Common myeloid progenitor, CD34-positive (primary cell): ENCODE results near the gene PRKN.

ENCODE experiments used
- CTCF ChIA-PET: fragments of 350-600 bp; sonication (Branson Sonifier 250); formaldehyde crosslinking; loops from one replicate; lab custom pipeline; 2021; ENCODE audit warnings: antibody characterized with exemption; lab: Charles Lee
- POLR2A ChIA-PET: fragments of 350-600 bp; sonication (Branson Sonifier 250); formaldehyde crosslinking; loops from one replicate; lab custom pipeline; 2021; ENCODE audit warnings: antibody characterized with exemption; lab: Charles Lee
- DNase-seq, 3 donors: peaks; one replicate each; pipeline versions ENCODE4 v3.0.0 to v3.0.0-alpha.2; 2013
- H3K27ac ChIP-seq, 2 experiments: 1 replicate in 1 of 2; 2 replicates in 1 of 2; pipeline ENCODE4 v1.7.0; 2013; ENCODE audit warnings: inconsistent platforms in 2 of 2, low read length in 2 of 2, mild to moderate bottlenecking in 2 of 2, low read depth in 1 of 2, moderate library complexity in 1 of 2; ENCODE audit not compliant: severe bottlenecking in 2 of 2, insufficient read depth in 1 of 2, poor library complexity in 1 of 2
- H3K27me3 ChIP-seq, 5 experiments: replicated peaks in 2 of 5; 1 replicate in 3 of 5; 2 replicates in 2 of 5; pipeline versions ENCODE4 v1.6.1 to v1.7.0; 2013; ENCODE audit warnings: low read length in 4 of 5, mild to moderate bottlenecking in 2 of 5, moderate library complexity in 2 of 5, inconsistent platforms in 1 of 5; ENCODE audit not compliant: insufficient read depth in 5 of 5, control insufficient read depth in 4 of 5
- H3K36me3 ChIP-seq, 4 experiments: 1 replicate in 2 of 4; 2 replicates in 2 of 4; pipeline versions ENCODE4 v1.6.1 to v1.7.0; 2013; ENCODE audit warnings: low read length in 3 of 4, control low read depth in 1 of 4, mild to moderate bottlenecking in 1 of 4; ENCODE audit not compliant: control insufficient read depth in 4 of 4, insufficient read depth in 4 of 4
- H3K4me1 ChIP-seq, 4 experiments: 1 replicate in 3 of 4; 2 replicates in 1 of 4; pipeline versions ENCODE4 v1.6.1 to v1.7.1; 2013; ENCODE audit warnings: low read length in 3 of 4, mild to moderate bottlenecking in 3 of 4, control low read depth in 1 of 4, inconsistent platforms in 1 of 4, moderate library complexity in 1 of 4; ENCODE audit not compliant: control insufficient read depth in 4 of 4, insufficient read depth in 4 of 4; ENCODE audit errors: control extremely low read depth in 1 of 4
- H3K4me3 ChIP-seq, 7 experiments: 1 replicate in 4 of 7; 2 replicates in 3 of 7; pipeline versions ENCODE4 v1.5.1 to v1.7.0; 2013; ENCODE audit warnings: mild to moderate bottlenecking in 7 of 7, low read length in 6 of 7, moderate library complexity in 6 of 7, inconsistent platforms in 2 of 7, low read depth in 2 of 7, control low read depth in 1 of 7; ENCODE audit not compliant: insufficient read depth in 4 of 7, control insufficient read depth in 1 of 7; ENCODE audit errors: extremely low read depth in 1 of 7
- H3K9me3 ChIP-seq, 5 experiments: 1 replicate in 4 of 5; 2 replicates in 1 of 5; pipeline versions ENCODE4 v1.6.1 to v1.7.1; 2013; ENCODE audit warnings: low read length in 4 of 5, mild to moderate bottlenecking in 2 of 5, inconsistent platforms in 1 of 5, low read depth in 1 of 5, moderate library complexity in 1 of 5; ENCODE audit not compliant: control insufficient read depth in 4 of 5, insufficient read depth in 2 of 5; ENCODE audit errors: control extremely low read depth in 1 of 5
- WGBS: methylation state at CpG from one replicate; pipeline ENCODE4 v1.1.5; 2013; ENCODE audit not compliant: insufficient coverage; 5-methylcytosine and 5-hydroxymethylcytosine counted together

PRKN gene

GRCh38 chr6:161959072-161959471 is 768.5 kb downstream of the PRKN start:
- H3K9me3 ChIP-seq, result no peaks in the 10 kb centered on the region
- H3K4me1 ChIP-seq, result no peaks in the 10 kb centered on the region
- WGBS, result 100% methylated on average over 7 of the region's 12 CpGs
- POLR2A ChIA-PET, result no interaction called here
- no peak for DNase-seq
- H3K27me3 ChIP-seq, result no peaks in the 10 kb centered on the region
- CTCF ChIA-PET, result no interaction called here
- no peak overlapping the region for H3K27ac ChIP-seq
- H3K36me3 ChIP-seq, result no peaks in the 10 kb centered on the region
- H3K4me3 ChIP-seq, result no peak overlapping the region

- Histone ChIP-seq H3K9me3 (no peaks in the 10 kb centered on the region), H3K36me3 (no peaks in the 10 kb centered on the region), H3K4me1 (no peaks in the 10 kb centered on the region), H3K27me3 (no peaks in the 10 kb centered on the region), H3K27ac (no peak overlapping the region), H3K4me3 (no peak overlapping the region)
- DNase-seq, result no peak
- ChIA-PET POLR2A (no interaction called here), CTCF (no interaction called here)
- no CpG with 5 or more reads among the region's 1 CpG for WGBS
Observed at GRCh38 chr6:161956082-161956481, 771.5 kb downstream of the PRKN start.

GRCh38 chr6:161954699-161955276 is 772.8 kb downstream of the PRKN start:
- Histone ChIP-seq H3K4me3 (no peak overlapping the region), H3K4me1 (no peaks in the 10 kb centered on the region), H3K27ac (no peak overlapping the region), H3K27me3 (no peaks in the 10 kb centered on the region), H3K36me3 (no peaks in the 10 kb centered on the region), H3K9me3 (no peaks in the 10 kb centered on the region)
- ChIA-PET POLR2A (no interaction called here), CTCF (no interaction called here)
- no peak for DNase-seq
- 71% methylated on average over 3 of the region's 5 CpGs for WGBS

GRCh38 chr6:161954077-161954476 is 773.5 kb downstream of the PRKN start:
- ChIA-PET POLR2A (no interaction called here), CTCF (no interaction called here)
- WGBS, result 95% methylated on average over 9 of the region's 10 CpGs

GRCh38 chr6:161951126-161951525 is 776.4 kb downstream of the PRKN start:
- no peaks in the 10 kb centered on the region for H3K4me1 ChIP-seq
- DNase-seq, result no peak
- H3K36me3 ChIP-seq, result no peaks in the 10 kb centered on the region
- WGBS, result 100% methylated on average over 2 of the region's 2 CpGs
- H3K27me3 ChIP-seq, result no peaks in the 10 kb centered on the region
- POLR2A ChIA-PET, result no interaction called here
- H3K4me3 ChIP-seq, result no peak overlapping the region
- H3K9me3 ChIP-seq, result no peaks in the 10 kb centered on the region
- H3K27ac ChIP-seq, result no peak overlapping the region
- CTCF ChIA-PET, result no interaction called here

More at GRCh38 chr6:161954077-161954476, 773.5 kb downstream of the PRKN start:
- Histone ChIP-seq H3K27ac (no peak overlapping the region), H3K27me3 (no peaks in the 10 kb centered on the region), H3K4me3 (no peak overlapping the region), H3K36me3 (no peaks in the 10 kb centered on the region), H3K9me3 (no peaks in the 10 kb centered on the region), H3K4me1 (no peaks in the 10 kb centered on the region)
- DNase-seq, result no peak

GRCh38 chr6:161949531-161949930 is 778.0 kb downstream of the PRKN start:
- no peak for DNase-seq
- Histone ChIP-seq H3K27me3 (no peaks in the 10 kb centered on the region), H3K4me1 (no peaks in the 10 kb centered on the region), H3K4me3 (no peak overlapping the region), H3K27ac (no peak overlapping the region), H3K36me3 (no peaks in the 10 kb centered on the region), H3K9me3 (no peaks in the 10 kb centered on the region)
- no CpG with 5 or more reads among the region's 2 CpGs for WGBS
- ChIA-PET POLR2A (no interaction called here), CTCF (interaction anchor here (0.6 kb wide), 1 partner anchor 1375 kb away, joined by 3 read pairs; no protein-coding TSS in a partner anchor)

GRCh38 chr6:161948462-161948861 is 779.1 kb downstream of the PRKN start:
- WGBS, result 90% methylated on average over 1 of the region's 2 CpGs
- CTCF ChIA-PET, result no interaction called here
- POLR2A ChIA-PET, result no interaction called here

More at GRCh38 chr6:161948462-161948861, 779.1 kb downstream of the PRKN start:
- H3K9me3 ChIP-seq, result no peaks in the 10 kb centered on the region
- no peak overlapping the region for H3K27ac ChIP-seq
- H3K27me3 ChIP-seq, result no peaks in the 10 kb centered on the region
- H3K4me3 ChIP-seq, result no peak overlapping the region
- no peak for DNase-seq
- H3K4me1 ChIP-seq, result no peaks in the 10 kb centered on the region
- no peaks in the 10 kb centered on the region for H3K36me3 ChIP-seq
